Mammary epithelial cell (primary cell): Measurements from ENCODE around the gene COPS6.

ENCODE experiments used
- EZH2 ChIP-seq: IDR thresholded peaks from 2 replicates; pipeline ENCODE4 v1.6.1; 2012; ENCODE audit warnings: low read length, inconsistent platforms, borderline replicate concordance
- TF ChIP-seq, protein P1 (sequence below), 2 donors: IDR thresholded peaks in 1 of 2; conservative IDR thresholded peaks in 1 of 2; 2 replicates each; pipeline ENCODE4 v1.5.1; 2011 to 2012; ENCODE audit warnings: inconsistent platforms in 2 of 2, low read length in 2 of 2, mild to moderate bottlenecking in 2 of 2, control low read depth in 1 of 2, low read depth in 1 of 2; ENCODE audit not compliant: insufficient read depth in 1 of 2; ENCODE audit errors: extremely low read depth in 1 of 2

DNA sequence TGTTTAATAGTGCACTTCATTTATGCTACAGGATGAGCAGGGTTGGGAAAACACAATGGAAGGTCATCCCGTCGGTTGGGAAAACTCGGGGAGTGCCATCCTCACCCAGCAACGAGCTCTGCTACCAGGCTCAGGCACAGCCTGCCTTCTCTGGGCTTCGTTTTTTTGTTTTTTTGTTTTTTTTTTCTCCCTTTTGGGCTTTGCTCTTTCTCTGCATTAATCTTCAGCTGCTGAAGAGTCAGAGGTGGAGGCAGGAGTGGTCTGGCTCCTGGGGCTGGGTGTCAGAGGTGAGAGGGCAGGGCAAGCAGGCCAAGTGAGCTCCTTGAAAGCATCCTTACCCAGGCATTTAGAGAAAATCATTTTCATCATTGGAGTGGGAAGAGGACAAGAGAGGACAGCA, 18.8 kb upstream of the COPS6 start:
- TF ChIP-seq, protein P1, sequence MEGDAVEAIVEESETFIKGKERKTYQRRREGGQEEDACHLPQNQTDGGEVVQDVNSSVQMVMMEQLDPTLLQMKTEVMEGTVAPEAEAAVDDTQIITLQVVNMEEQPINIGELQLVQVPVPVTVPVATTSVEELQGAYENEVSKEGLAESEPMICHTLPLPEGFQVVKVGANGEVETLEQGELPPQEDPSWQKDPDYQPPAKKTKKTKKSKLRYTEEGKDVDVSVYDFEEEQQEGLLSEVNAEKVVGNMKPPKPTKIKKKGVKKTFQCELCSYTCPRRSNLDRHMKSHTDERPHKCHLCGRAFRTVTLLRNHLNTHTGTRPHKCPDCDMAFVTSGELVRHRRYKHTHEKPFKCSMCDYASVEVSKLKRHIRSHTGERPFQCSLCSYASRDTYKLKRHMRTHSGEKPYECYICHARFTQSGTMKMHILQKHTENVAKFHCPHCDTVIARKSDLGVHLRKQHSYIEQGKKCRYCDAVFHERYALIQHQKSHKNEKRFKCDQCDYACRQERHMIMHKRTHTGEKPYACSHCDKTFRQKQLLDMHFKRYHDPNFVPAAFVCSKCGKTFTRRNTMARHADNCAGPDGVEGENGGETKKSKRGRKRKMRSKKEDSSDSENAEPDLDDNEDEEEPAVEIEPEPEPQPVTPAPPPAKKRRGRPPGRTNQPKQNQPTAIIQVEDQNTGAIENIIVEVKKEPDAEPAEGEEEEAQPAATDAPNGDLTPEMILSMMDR (conservative IDR thresholded peaks at IDR 0.05 in 1 of 2, IDR thresholded peaks at IDR 0.05 in 1 of 2; ENCODE audit: extremely low read depth in 1 of 2, insufficient read depth in 1 of 2, low read depth in 1 of 2, low read length in 2 of 2): no peak
- no peak for TF ChIP-seq EZH2
